Stromal cell of bone marrow (primary cell): ENCODE results near the gene RGMB.

Experiments used
- DNase-seq: peaks from one replicate; pipeline ENCODE4 v3.0.0-alpha.2; 2012; ENCODE audit warnings: low read depth

Gene RGMB

GRCh38 chr5:98785244-98785643 lies 11.8 kb downstream of the RGMB start:
- DNase-seq: no peak

- no peak for DNase-seq
Measured at GRCh38 chr5:98786191-98786853, 12.9 kb downstream of the RGMB start.

- no peak for DNase-seq
Measured at GRCh38 chr5:98787131-98787719, 13.8 kb downstream of the RGMB start.

- no peak for DNase-seq
Measured at GRCh38 chr5:98789029-98789428, 15.6 kb downstream of the RGMB start.

GRCh38 chr5:98791001-98791519 lies 17.6 kb downstream of the RGMB start:
- DNase-seq: no peak

GRCh38 chr5:98791898-98792580 lies 18.6 kb downstream of the RGMB start:
- no peak for DNase-seq

GRCh38 chr5:98793223-98793622 lies 19.8 kb downstream of the RGMB start:
- DNase-seq: no peak

- DNase-seq: no peak
Measured at GRCh38 chr5:98794001-98794400, 20.5 kb downstream of the RGMB start.

GRCh38 chr5:98794414-98795080 lies 21.1 kb downstream of the RGMB start:
- DNase-seq: no peak

GRCh38 chr5:98795243-98795642 lies 21.8 kb downstream of the RGMB start:
- no peak for DNase-seq

GRCh38 chr5:98796197-98796972 lies 22.9 kb downstream of the RGMB start:
- no peak for DNase-seq

- DNase-seq: no peak
Measured at GRCh38 chr5:98798371-98798770, 24.9 kb downstream of the RGMB start.

- no peak for DNase-seq
Measured at GRCh38 chr5:98798847-98799246, 25.4 kb downstream of the RGMB start.

- DNase-seq: no peak
Measured at GRCh38 chr5:98804066-98804465, 30.6 kb downstream of the RGMB start.

- no peak for DNase-seq
Measured at GRCh38 chr5:98805070-98805469, 31.6 kb downstream of the RGMB start.

- no peak for DNase-seq
Measured at GRCh38 chr5:98807806-98808205, 34.3 kb downstream of the RGMB start.

GRCh38 chr5:98810206-98810605 lies 36.7 kb downstream of the RGMB start:
- DNase-seq: no peak

GRCh38 chr5:98813755-98814154 lies 40.3 kb downstream of the RGMB start:
- DNase-seq: no peak

- DNase-seq: no peak
Measured at GRCh38 chr5:98816582-98817222, 43.2 kb downstream of the RGMB start.

GRCh38 chr5:98825582-98826375 lies 52.3 kb downstream of the RGMB start:
- DNase-seq: no peak

GRCh38 chr5:98827161-98827560 lies 53.7 kb downstream of the RGMB start:
- peak; percentile 35 for DNase-seq
